ENCODE results near the gene RNF166. TPM values are rescaled to one million over a fixed set of nuclear protein-coding genes. Genes with fewer than 3 reads are reported as not detected.
"Not testable (repeated sequence)": the region's sequence is repeated elsewhere in the genome, so short reads cannot be mapped to it uniquely, and the experiment has no call there.

RNF166 gene
- total RNA-seq, 1 experiment from 2014 or later = 46.2 TPM

DNA sequence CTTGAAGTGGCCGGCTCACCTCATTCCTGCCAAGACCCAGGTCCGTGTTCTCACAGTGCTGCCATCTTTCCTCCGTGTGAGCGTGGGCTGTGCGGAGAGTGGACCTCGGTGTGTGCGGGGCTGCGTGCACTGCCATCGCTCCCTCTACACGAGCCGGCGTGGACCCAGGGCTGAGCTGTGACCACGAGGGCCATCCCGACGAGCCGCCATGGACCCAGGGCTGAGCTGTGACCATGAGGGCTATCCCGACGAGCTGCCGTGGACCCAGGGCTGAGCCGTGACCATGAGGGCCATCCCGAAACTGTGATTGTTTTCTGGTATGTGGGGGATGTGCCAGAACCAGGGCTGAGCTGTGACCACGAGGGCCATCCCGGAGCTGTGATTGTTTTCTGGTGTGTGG lies 34.4 kb downstream of the RNF166 start:
- ATAC-seq = no peak
- TF ChIP-seq ZNF512 (CRISPR knock-in tag; IDR thresholded peaks at IDR 0.05; ENCODE audit: borderline replicate concordance) = no peak
- no peak for TF ChIP-seq HMGXB4 (CRISPR knock-in tag; IDR thresholded peaks at IDR 0.05)
- ChIA-PET CTCF (interaction anchor here (1.2 to 8.4 kb wide), 21 partner anchors 8 to 113 kb away, joined by 3 to 111 read pairs (median 9); partner anchors contain the start of genes CTU2, CYBA, IL17C and MVD), POLR2A (no interaction called here)
- H3K27ac Mint-ChIP-seq = 0 out of 2 replicates have a peak overlapping the region, but pooled peaks have one; percentile 16
- H3K27me3 Mint-ChIP-seq (ENCODE audit: low read depth) = no peaks in the 10 kb centered on the region
- peaks cover 12% of the 10 kb centered on the region for H3K36me3 Mint-ChIP-seq
- DNase-seq (ENCODE audit: low spot score) = no peak
- H3K4me1 Mint-ChIP-seq = peaks cover 2% of the 10 kb centered on the region; the same call in 1 of the 2 replicates
- no peak overlapping the region for H3K4me3 Mint-ChIP-seq
- H3K9me3 Mint-ChIP-seq = peaks cover 7% of the 10 kb centered on the region

DNA sequence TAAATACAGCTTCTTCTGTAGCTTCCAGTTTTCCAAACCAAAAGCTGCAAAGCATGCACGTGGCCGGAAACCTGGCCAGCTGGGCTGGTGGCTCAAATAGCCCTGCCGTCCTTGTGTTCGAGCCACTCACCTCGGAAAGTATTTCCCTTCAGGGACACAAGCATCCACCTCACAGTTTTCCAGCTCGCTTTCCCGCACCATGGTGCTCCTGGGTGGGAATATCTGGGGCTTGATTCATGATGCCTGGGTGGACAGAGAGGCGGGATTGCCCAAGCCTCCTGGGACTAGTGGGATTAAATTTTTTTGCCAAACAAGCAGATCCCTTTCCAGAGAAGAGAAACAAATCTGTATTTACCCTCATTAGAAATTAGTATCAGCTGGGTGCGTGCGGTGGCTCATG lies 36.2 kb downstream of the RNF166 start:
- peaks cover 12% of the 10 kb centered on the region for H3K36me3 Mint-ChIP-seq
- TF ChIP-seq, protein P1, sequence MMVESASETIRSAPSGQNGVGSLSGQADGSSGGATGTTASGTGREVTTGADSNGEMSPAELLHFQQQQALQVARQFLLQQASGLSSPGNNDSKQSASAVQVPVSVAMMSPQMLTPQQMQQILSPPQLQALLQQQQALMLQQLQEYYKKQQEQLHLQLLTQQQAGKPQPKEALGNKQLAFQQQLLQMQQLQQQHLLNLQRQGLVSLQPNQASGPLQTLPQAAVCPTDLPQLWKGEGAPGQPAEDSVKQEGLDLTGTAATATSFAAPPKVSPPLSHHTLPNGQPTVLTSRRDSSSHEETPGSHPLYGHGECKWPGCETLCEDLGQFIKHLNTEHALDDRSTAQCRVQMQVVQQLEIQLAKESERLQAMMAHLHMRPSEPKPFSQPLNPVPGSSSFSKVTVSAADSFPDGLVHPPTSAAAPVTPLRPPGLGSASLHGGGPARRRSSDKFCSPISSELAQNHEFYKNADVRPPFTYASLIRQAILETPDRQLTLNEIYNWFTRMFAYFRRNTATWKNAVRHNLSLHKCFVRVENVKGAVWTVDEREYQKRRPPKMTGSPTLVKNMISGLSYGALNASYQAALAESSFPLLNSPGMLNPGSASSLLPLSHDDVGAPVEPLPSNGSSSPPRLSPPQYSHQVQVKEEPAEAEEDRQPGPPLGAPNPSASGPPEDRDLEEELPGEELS (CRISPR knock-in tag; IDR thresholded peaks at IDR 0.05) = no peak
- no peak for TF ChIP-seq HMGXB4 (CRISPR knock-in tag; IDR thresholded peaks at IDR 0.05)
- no peak for TF ChIP-seq NFATC4 (CRISPR knock-in tag; IDR thresholded peaks at IDR 0.05)
- no peak for TF ChIP-seq NFYB (CRISPR knock-in tag; conservative IDR thresholded peaks at IDR 0.05; ENCODE audit: low read depth)
- no peak for TF ChIP-seq ZNF416 (CRISPR knock-in tag; IDR thresholded peaks at IDR 0.05)
- TF ChIP-seq ZNF138 (CRISPR knock-in tag; conservative IDR thresholded peaks at IDR 0.05) = no peak
- TF ChIP-seq ZNF121 (CRISPR knock-in tag; IDR thresholded peaks at IDR 0.05) = no peak
- no peak for TF ChIP-seq ZNF317 (CRISPR knock-in tag; IDR thresholded peaks at IDR 0.05; ENCODE audit: borderline replicate concordance, low read depth)
- TF ChIP-seq MXD4 (CRISPR knock-in tag; IDR thresholded peaks at IDR 0.05; ENCODE audit: borderline replicate concordance) = no peak
- ATAC-seq (no peak), DNase-seq (ENCODE audit: low spot score) (no peak)
- H3K27ac Mint-ChIP-seq = no peak overlapping the region
- POLR2A ChIA-PET = interaction anchor here (1.0 kb wide), 1 partner anchor 7 kb away, joined by 3 read pairs; the partner anchor contains the start of gene MVD
- H3K4me1 Mint-ChIP-seq = peaks cover 4% of the 10 kb centered on the region
- CTCF ChIA-PET = interaction anchor here (1.7 to 8.4 kb wide), 3 partner anchors 10 to 37 kb away, joined by 3 to 111 read pairs (median 8); partner anchors contain the start of gene SNAI3
- H3K27me3 Mint-ChIP-seq (ENCODE audit: low read depth) = no peaks in the 10 kb centered on the region
- H3K4me3 Mint-ChIP-seq = no peak overlapping the region
- H3K9me3 Mint-ChIP-seq = peaks cover 7% of the 10 kb centered on the region

DNA sequence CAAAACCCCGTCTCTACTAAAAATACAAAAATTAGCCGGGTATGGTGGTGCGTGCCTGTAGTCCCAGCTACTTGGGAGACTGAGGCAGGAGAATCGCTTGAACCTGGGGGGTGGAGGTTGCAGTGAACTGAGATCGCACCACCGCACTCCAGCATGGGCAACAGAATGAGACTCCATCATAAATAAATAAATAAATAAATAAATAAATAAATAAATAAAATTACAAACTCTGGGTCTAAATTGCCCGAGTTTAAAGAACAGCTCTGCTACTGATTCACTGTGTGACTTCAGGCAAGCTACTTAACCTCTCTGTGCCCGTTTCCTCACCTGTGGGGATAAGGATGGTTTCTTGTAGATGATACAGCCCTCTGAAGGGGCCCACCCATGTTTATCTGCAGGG lies 36.7 kb downstream of the RNF166 start:
- H3K27ac Mint-ChIP-seq; H3K27me3 Mint-ChIP-seq (ENCODE audit: low read depth); H3K9me3 Mint-ChIP-seq; DNase-seq (ENCODE audit: low spot score); H3K4me3 Mint-ChIP-seq; ATAC-seq; POLR2A ChIA-PET; H3K4me1 Mint-ChIP-seq: not testable (repeated sequence)
- H3K36me3 Mint-ChIP-seq = peaks cover 12% of the 10 kb centered on the region
- CTCF ChIA-PET = interaction anchor here (2.1 to 8.4 kb wide), 2 partner anchors 11 to 18 kb away, joined by 8 to 111 read pairs; partner anchors contain the start of gene SNAI3

GRCh38 chr16:88667461-88667860 lies 38.7 kb downstream of the RNF166 start:
- peaks cover 5% of the 10 kb centered on the region for H3K4me1 Mint-ChIP-seq
- H3K27me3 Mint-ChIP-seq (ENCODE audit: low read depth) = no peaks in the 10 kb centered on the region; the same call in 1 of the 2 replicates
- ChIA-PET CTCF (interaction anchor here (1.1 to 1.6 kb wide), 3 partner anchors 15 to 70 kb away, joined by 3 to 7 read pairs (median 4); no protein-coding TSS in a partner anchor), POLR2A (no interaction called here)
- peaks cover 7% of the 10 kb centered on the region for H3K9me3 Mint-ChIP-seq
- peaks cover 12% of the 10 kb centered on the region for H3K36me3 Mint-ChIP-seq
- peak overlapping the region; percentile 91; the same call in 1 of the 2 replicates for H3K27ac Mint-ChIP-seq
- ATAC-seq = no peak
- TF ChIP-seq SMAD3 (CRISPR knock-in tag; IDR thresholded peaks at IDR 0.05; ENCODE audit: borderline replicate concordance) = no peak
- TF ChIP-seq JUN (CRISPR knock-in tag; IDR thresholded peaks at IDR 0.05) = no peak
- TF ChIP-seq CREM (CRISPR knock-in tag; IDR thresholded peaks at IDR 0.05) = no peak
- no peak for TF ChIP-seq ZSCAN18 (CRISPR knock-in tag; IDR thresholded peaks at IDR 0.05)
- no peak for TF ChIP-seq ZNF317 (CRISPR knock-in tag; IDR thresholded peaks at IDR 0.05; ENCODE audit: borderline replicate concordance, low read depth)
- DNase-seq (ENCODE audit: low spot score) = no peak
- no peak overlapping the region for H3K4me3 Mint-ChIP-seq

Measured in WTC11 (cell line).